Measurements from ENCODE around the gene INSM1. TPM values are rescaled to one million over a fixed set of nuclear protein-coding genes. Genes with fewer than 3 reads are reported as not detected.

The INSM1 gene
- total and polyA plus RNA-seq, 10 of the 15 experiments (the other 5 are each of a cell fraction or from before 2014, with no cell fraction given), result 0.03 to 0.11 (median 0.04) TPM; not detected in 7

GRCh38 chr20:20399531-20400500 lies 31.9 kb downstream of the INSM1 start:
- no peak overlapping the region for H3K27ac ChIP-seq (ENCODE audit: control insufficient read depth, insufficient read depth)
- ChIA-PET RAD21 (ENCODE audit: unreplicated experiment) (no interaction called here), SMC1A (ENCODE audit: uncharacterized antibody, unreplicated experiment) (no interaction called here), CTCF (interaction anchor here (1.0 kb wide), 1 partner anchor 460 kb away, joined by 3 read pairs; no protein-coding TSS in a partner anchor), POLR2A (no interaction called here)
- WGBS (ENCODE audit: insufficient coverage, insufficient replicate concordance, low lambda C conversion rate, missing lambda C conversion rate), result 63% methylated on average over 13 of the region's 13 CpGs
- no peaks in the 10 kb centered on the region for H3K4me1 ChIP-seq (ENCODE audit: control insufficient read depth, insufficient read depth, low read length)
- H3K9ac ChIP-seq (ENCODE audit: control insufficient read depth, insufficient read depth, low read length), result no peak overlapping the region
- no peak for FAIRE-seq
- ATAC-seq, result no peak
- H4K20me1 ChIP-seq (ENCODE audit: control insufficient read depth, insufficient read depth), result no peaks in the 10 kb centered on the region
- H3K9me3 ChIP-seq (replicated peaks; ENCODE audit: control insufficient read depth, insufficient read depth, low read length), result no peaks in the 10 kb centered on the region
- no peak for DNase-seq (ENCODE audit: low read depth, low spot score)
- no peak overlapping the region for H2AFZ ChIP-seq (ENCODE audit: control insufficient read depth, low read depth, low read length)
- H3K4me3 ChIP-seq, result no peak overlapping the region
- H3K27me3 ChIP-seq (replicated peaks in 1 of 2; ENCODE audit: control insufficient read depth in 2 of 2, insufficient read depth in 2 of 2, low read length in 1 of 2), result no peaks in the 10 kb centered on the region; a peak in 1 of 4 replicates
- no peak overlapping the region for H3K4me2 ChIP-seq (ENCODE audit: control insufficient read depth, insufficient read depth)
- intact Hi-C loops (cut with micrococcal nuclease; ENCODE audit: unreplicated experiment), result no loop called here
- H3K79me2 ChIP-seq (ENCODE audit: control insufficient read depth, insufficient read depth, low read length), result no peaks in the 10 kb centered on the region
- in situ Hi-C loops (cut with MboI), result no loop called here
- BruUV-seq (replicated peaks), result no TSS peak
- H3K36me3 ChIP-seq (ENCODE audit: control insufficient read depth in 2 of 2, insufficient read depth in 2 of 2, low read length in 1 of 2), result peaks cover 0 to 2% of the 10 kb centered on the region in 2 experiments; a peak in 1 of 4 replicates
- TF ChIP-seq RB1 (IDR thresholded peaks at IDR 0.05; ENCODE audit: borderline replicate concordance) (no peak), RAD51 (IDR thresholded peaks at IDR 0.05) (no peak), BCL11A (IDR thresholded peaks at IDR 0.05; ENCODE audit: low read depth, low read length) (no peak), SKIL (IDR thresholded peaks at IDR 0.05; ENCODE audit: low read depth, poor library complexity, severe bottlenecking) (no peak), PAX8 (IDR thresholded peaks at IDR 0.05) (no peak), ZNF217 (IDR thresholded peaks at IDR 0.05) (no peak), ZNF592 (IDR thresholded peaks at IDR 0.05) (no peak), ZNF687 (IDR thresholded peaks at IDR 0.05) (no peak), MEF2A (IDR thresholded peaks at IDR 0.05; ENCODE audit: insufficient read depth, low read depth, low read length) (no peak), IKZF1 (conservative IDR thresholded peaks at IDR 0.05) (no peak), MTA2 (IDR thresholded peaks at IDR 0.05; ENCODE audit: low read depth) (no peak), SUZ12 (IDR thresholded peaks at IDR 0.05; ENCODE audit: unreplicated experiment) (no peak), NR2F1 (conservative IDR thresholded peaks at IDR 0.05) (no peak)

All from GM12878 (cell line).